T follicular helper cell (primary cell): ENCODE results near the gene NCAPG2.
A peak's percentile ranks its signal among the peaks of the same experiment; 100 is the strongest.

Experiments used
- DNase-seq: peaks from one replicate; pipeline ENCODE4 v3.0.0-alpha.2; 2020; ENCODE audit warnings: low read depth

NCAPG2 gene

GRCh38 chr7:158601090-158601489, 103.5 kb downstream of the NCAPG2 start:
- DNase-seq: no peak

GRCh38 chr7:158596745-158597144, 107.9 kb downstream of the NCAPG2 start:
- no peak for DNase-seq

DNA sequence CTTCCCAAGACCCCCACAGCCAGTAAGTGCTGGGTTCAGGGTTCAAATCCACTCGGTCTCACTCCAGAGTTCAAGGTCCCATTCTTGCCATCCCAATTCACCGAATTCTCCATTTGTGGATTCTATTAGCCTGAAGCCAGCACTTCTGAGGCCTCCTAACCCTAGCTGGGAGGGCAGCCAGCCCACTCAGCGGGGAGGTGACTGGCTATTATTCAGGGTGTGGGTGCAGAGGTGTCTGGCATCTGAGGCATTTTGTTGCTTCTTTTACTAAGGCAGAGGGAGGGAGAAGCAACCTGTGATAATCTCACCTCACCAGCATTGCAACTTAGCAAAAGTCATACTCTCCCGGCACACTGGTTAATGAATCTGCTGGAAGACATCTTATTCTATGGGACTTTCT, 108.3 kb downstream of the NCAPG2 start:
- DNase-seq: no peak

DNA sequence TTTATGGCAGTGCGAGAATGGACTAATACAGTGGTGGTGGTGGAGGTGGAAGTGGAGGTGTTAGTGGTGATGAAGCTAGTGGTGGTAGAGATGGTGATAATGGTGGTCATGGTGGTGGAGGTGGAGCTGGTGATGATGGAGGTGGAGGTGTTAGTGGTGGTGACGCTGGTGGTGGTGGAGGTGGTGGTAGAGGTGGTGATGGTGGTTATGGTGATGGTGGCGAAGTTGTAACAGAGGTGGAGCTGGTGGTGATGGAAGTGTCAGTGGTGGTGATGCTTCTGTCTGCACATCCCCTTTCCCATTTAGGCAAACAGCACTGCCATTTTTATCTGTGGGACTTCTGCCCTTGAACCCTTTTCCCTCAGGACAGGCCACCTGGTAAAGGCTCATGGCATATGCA, 109.5 kb downstream of the NCAPG2 start:
- DNase-seq: no peak

GRCh38 chr7:158592541-158592940, 112.1 kb downstream of the NCAPG2 start:
- no peak for DNase-seq

- DNase-seq: no peak
These were observed 112.7 kb downstream of the NCAPG2 start for GRCh38 chr7:158591944-158592343.

- DNase-seq: no peak
These were observed 114.4 kb downstream of the NCAPG2 start for GRCh38 chr7:158590181-158590530.

DNA sequence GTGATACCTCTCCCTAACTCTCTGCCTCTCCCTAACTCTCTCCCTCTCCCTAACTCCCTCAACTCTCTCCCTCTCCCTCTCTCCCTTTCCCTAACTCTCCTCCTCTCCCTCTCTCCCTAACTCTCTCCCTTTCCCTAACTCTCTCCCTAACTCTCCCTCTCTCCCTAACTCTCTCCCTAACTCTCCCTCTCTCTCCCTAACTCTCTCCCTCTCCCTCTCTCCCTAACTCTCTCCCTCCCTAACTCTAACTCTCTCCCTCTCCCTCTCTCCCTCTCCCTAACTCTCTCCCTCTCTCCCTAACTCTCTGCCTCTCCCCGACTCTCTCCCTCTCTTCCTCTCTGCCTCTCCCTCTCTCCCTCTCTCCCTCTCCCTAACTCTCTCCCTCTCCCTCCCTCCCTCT, 115.0 kb downstream of the NCAPG2 start:
- DNase-seq: no peak

DNA sequence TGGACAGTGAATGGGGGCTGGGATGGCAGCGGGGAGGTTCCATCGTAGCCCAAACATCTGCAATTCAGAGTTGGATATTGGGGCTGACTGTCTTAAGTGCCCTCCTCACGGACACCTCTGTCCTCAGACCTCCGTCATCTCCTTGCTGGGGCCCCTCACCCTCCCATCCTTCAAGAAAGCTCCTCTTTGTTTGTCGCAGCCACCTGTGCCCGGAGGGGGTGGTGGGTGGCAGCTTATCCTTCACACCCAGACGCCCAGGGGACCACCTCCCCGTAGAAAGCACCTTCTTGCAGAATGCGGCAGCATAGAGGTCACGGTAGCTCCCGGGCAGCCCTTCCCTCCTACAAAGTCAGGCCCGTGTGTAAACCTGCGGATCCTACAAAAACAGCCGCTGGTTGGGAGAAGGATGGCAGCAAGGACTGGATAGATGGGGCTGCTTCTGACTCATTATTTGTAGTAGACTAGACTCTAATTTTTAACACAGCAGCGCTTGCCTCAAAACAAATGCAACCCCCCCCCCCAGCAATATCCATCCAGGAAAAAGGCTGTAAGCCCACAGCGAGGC, 115.6 kb downstream of the NCAPG2 start:
- no peak for DNase-seq

DNA sequence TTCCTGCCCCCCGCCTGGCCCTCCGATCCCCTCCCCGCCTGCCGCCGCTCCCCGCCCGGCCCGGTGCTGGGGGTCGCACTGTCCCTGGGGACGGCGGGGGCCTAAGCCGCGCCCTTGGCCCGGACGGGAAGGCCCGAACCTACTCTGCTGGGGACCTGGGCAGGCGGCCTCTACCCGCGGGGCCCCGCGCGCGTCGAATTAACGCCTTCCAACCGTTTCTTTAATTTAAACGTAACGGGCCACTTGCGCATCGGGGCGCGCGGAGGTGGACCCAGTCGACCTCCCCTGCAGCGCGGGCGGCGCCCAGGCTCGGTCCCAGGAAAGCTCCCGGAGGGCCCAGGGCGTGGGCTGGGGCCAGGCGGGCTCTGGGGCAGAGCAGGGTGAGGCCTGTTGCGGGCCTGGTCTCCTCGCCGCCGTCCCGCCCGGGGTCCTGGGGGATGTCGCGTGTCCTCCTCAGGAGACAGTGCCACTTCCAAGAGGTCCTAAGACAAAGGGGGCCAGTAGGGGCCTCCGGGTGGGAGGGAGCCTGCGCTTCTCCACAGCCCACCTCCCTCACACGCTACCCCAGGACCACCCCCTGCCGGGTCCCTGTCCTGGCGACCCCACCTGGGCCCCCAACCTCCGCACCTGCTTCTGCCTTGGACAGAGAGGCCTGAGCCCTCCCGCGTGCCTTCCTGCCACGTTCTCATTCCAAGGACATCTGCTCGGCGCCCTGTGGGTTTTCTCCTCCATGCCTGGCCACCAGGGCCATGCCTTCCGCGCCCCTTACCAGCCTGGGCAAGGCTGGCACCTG, 116.3 kb downstream of the NCAPG2 start:
- no peak for DNase-seq

GRCh38 chr7:158587162-158588084, 117.2 kb downstream of the NCAPG2 start, which contains the start of gene PTPRN2:
Gene PTPRN2, minus strand, starts transcription at chr7:158587823.
- peak; percentile 48 for DNase-seq

DNA sequence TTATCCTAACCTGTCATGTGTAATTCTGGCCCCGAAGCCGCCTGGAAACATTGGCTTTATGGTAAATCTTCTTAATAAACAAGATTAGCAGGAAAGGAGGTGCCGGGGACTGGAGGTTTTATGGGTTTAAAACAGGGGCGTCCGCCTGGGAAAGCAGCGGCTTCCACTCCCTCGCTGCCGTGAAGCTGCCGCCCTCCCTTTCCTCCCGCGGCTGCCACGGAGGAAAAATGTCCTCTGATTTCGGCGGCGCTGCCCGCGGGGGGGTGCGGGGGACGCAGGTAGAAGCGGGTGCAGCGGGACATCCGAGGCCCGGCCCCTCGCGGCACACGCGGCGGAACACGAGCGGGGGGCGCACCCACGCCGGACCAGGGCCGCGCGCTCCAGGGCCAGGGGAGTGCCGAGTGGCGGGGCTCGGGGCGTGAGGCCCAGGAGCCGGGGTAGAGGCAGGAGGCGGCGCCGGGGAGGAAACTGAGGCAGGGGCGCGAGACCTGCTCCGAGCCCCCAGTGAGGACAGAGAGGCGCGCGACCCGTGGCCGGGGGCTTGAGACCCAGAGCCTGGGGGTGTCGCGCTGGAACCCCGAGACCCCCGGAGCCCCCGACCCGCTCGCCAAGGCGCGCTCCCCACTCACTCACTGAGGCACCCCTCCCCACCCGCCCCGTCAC, 118.0 kb downstream of the NCAPG2 start:
- DNase-seq: no peak

DNA sequence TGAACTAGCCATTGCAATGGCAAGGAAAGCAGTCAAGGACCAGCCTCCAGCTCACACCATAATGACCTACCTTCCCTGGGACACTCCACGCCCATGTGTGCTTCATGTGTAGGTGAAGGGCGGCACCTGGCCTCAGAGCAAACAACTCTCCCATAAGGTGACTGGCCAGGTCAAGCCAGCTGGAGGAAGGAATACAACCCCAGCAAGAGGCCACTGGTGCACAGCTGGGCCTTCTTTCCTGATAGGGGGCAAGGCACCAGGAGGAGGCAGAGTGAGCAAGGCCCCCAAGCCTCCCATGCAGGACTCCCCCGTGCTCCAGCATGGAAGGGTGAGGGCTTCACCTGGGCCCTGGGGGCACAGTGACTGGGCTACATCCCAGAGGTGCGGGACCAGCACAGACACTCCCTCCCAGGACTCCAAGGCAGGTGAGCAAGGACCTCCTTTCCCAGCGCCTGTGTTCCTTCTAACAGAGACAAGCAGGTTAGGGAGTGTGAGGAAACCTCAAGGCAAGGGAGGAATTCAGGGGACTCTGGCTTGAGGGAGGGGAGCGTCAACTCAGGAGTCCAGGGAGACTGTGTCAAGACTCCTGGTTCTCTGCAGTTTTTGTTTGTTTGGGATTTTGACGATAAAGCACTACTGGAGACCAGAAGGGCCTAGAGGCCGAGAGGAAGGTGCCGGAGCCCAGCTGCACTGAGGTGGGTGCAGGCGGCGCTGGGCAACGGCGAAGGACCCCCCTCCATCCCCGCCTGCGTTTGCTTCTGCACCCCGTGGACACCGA, 118.7 kb downstream of the NCAPG2 start:
- DNase-seq: no peak

DNA sequence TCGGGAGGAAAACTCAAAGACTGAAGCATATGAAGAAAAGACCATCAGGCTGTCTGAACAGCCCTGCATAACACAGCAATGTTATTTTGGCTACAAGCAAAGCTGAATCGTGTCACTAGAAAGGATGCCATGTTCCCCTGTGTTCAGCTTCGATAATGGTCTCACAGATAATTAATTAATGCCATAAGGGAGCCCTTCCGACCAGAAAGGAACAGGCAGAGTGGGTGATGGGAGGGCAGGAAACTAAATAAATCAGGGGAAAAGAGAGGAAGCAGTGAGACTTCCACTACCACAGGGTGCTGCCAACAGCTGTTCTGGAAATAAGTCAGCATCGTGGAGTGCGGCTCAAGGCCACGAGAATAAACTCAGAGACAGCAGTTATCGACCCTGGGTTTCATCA, 120.2 kb downstream of the NCAPG2 start:
- DNase-seq: no peak

- DNase-seq: no peak
These were observed 120.8 kb downstream of the NCAPG2 start for GRCh38 chr7:158583810-158584209.

DNA sequence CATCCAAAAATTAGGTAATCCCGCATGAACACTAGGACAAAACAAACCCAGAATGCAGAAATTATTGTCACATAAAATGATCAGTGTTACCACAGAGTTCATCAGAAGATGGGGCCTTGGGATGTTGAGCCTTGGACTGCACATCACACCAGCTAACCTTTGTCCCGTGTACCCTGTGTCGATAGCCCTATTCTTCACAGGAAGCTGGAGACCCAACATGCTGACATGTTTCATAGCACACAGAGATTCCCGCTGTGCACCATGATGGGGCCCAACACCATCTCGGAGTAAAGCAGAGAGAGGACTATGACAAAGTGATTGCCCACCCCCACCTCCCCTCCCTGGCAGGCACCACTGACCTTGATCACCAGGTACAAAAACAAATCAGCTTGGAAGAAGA, 121.5 kb downstream of the NCAPG2 start:
- DNase-seq: no peak

DNA sequence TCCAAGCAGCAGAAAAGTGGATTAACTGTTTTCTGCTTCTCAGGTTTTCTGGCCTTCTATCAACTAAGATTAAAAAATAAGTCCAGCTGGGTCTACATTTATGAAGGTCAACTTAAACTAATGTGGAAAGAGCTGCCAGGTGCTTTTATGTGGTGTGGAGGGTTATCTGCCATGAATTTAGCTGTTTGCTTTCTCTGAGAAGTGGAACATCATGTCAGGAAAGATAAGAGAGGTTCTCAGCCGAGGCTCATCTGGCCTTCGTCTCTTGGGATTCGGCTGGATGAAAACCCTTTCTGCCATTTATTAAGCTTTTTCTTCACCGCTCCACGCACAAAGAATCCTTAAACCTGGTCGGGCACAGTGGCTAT, 122.5 kb downstream of the NCAPG2 start:
- no peak for DNase-seq

DNA sequence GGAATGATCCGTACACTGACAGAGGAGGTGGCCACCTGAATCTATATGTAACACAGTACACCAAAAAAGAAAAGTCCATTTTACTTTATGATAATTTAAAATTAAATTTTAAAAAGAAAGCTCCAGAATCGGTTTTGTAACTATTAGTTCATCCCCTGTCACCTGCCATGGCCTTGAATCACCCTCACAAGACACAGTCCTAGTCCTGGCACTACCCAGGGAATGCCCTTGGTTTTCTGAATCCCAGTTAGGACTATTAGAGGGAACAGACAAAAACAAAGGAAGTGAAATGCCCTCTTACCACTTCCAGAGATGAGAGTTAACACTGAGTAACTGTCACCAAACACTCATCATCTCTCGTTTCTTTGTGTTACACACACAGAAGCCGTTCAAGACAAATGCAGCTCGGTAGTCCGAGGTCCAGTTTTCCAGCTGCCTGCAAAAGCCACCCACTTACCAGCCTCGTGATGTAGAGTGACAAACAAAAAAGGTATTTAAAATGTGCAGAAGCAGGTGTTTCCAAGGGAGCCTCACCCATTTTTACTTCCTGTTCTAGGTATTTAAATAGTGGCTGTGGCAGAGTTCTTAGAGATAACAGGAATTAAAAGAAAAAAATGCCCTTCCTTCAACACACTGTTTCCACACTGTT, 123.0 kb downstream of the NCAPG2 start:
- no peak for DNase-seq
